ENCODE measurements around the gene CD7.

GRCh38 chr17:82269882-82270500 is 47.4 kb downstream of the CD7 start:
- TF ChIP-seq CTCF (IDR thresholded peaks at IDR 0.05; ENCODE audit: extremely low read depth in 1 of 2, insufficient read depth in 1 of 2, low read depth in 1 of 2, low read length in 2 of 2), result no peak
- TF ChIP-seq GATA2 (IDR thresholded peaks at IDR 0.05; ENCODE audit: insufficient read depth, insufficient read length, low read depth, low read length), result no peak
- no peak for TF ChIP-seq EZH2 (IDR thresholded peaks at IDR 0.05; ENCODE audit: borderline replicate concordance, low read depth, low read length, severe bottlenecking)
- no peak for TF ChIP-seq JUN (IDR thresholded peaks at IDR 0.05; ENCODE audit: borderline replicate concordance, insufficient read depth, insufficient read length, low read depth)
- TF ChIP-seq, protein P1, sequence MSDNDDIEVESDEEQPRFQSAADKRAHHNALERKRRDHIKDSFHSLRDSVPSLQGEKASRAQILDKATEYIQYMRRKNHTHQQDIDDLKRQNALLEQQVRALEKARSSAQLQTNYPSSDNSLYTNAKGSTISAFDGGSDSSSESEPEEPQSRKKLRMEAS (IDR thresholded peaks at IDR 0.05; ENCODE audit: insufficient read depth, insufficient read length), result no peak
- no peak for TF ChIP-seq POLR2AphosphoS5 (IDR thresholded peaks at IDR 0.05; ENCODE audit: insufficient read depth, low read depth, low read length)
- no peak for TF ChIP-seq POLR2A (IDR thresholded peaks at IDR 0.05; ENCODE audit: low read depth, low read length)
- TF ChIP-seq FOS (IDR thresholded peaks at IDR 0.05; ENCODE audit: borderline replicate concordance, insufficient read depth, low read length), result no peak

Measured in endothelial cell of umbilical vein (primary cell).